ENCODE data around the gene TMEM139. TPM values are rescaled to one million over a fixed set of nuclear protein-coding genes. Genes with fewer than 3 reads are reported as not detected.
A peak's percentile ranks its signal among the peaks of the same experiment; 100 is the strongest.

TMEM139 gene
- 100 to 1,000 TPM in 1 of 4 donors, 10 to 100 TPM in 3; 46.4 to 127 (median 52.2) TPM for total RNA-seq

DNA sequence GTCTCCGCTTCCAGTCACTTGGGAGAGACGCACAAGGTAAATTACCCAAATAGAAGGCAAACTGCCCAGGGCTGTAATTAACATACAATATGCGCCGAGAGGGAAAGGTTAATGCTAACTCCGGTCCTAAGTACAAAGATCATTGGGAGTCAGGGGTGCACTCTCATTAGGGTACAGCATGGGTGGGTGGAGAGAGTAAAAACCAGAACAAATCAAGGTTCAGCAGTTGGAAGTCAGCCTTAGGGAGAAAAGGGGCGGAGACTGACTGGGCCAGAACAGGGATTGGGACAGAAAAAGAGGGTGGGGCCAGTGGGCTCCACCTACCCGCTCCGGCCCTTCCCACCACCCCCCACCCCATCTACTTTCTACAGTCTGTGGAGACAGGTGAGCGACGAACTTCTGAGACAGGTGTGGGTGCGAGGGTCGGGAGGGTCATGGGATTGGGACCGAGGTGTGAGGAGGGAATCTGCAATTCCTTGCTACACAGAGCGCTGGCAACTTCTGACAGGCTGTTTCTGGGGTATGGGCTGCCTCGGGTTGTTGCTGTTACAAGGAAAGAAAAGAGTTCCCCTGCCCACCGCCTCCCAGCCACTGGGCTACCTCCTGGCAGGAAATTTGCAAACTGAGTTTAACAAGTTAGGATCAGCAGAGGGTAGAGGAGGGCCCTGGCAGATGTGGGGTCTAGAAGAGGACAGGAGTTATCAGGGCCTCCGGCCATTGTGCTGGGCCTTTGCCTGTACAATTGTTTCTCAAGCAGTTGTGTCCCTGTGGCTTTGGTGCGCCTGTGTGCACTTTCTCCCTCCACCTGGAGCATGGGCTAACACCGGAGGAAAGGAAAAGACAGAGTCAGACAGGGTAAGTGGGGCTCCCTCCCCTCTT, at the start of gene TMEM139:
TMEM139 (plus strand) TSS at position 368 of the 879 bp plus-strand sequence. CDS start 1,000 bp downstream, outside the sequence.
- TF ChIP-seq, protein P1, sequence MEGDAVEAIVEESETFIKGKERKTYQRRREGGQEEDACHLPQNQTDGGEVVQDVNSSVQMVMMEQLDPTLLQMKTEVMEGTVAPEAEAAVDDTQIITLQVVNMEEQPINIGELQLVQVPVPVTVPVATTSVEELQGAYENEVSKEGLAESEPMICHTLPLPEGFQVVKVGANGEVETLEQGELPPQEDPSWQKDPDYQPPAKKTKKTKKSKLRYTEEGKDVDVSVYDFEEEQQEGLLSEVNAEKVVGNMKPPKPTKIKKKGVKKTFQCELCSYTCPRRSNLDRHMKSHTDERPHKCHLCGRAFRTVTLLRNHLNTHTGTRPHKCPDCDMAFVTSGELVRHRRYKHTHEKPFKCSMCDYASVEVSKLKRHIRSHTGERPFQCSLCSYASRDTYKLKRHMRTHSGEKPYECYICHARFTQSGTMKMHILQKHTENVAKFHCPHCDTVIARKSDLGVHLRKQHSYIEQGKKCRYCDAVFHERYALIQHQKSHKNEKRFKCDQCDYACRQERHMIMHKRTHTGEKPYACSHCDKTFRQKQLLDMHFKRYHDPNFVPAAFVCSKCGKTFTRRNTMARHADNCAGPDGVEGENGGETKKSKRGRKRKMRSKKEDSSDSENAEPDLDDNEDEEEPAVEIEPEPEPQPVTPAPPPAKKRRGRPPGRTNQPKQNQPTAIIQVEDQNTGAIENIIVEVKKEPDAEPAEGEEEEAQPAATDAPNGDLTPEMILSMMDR (IDR thresholded peaks at IDR 0.05) = no peak
- TF ChIP-seq EP300 (IDR thresholded peaks at IDR 0.05; ENCODE audit: low read depth) = no peak
- TF ChIP-seq POLR2A (IDR thresholded peaks at IDR 0.05) = peak; percentile 48
- TF ChIP-seq POLR2AphosphoS5 (IDR thresholded peaks at IDR 0.05) = peak in 1 of 3 donors; percentile 34
- H3K27ac ChIP-seq = peak within 1 kb of the TSS; percentile 83 to 86 (median 86)
- peak; percentile 85 for DNase-seq
- intact Hi-C loops (cut with DNase I; ENCODE audit: low total_unique reads) = no loop called here
- peaks cover 3 to 64% (median 43%) of the 10 kb centered on the region in 4 donors for H3K4me1 ChIP-seq
- H3K9me3 ChIP-seq = no peaks in the 10 kb centered on the region
- no peaks in the 10 kb centered on the region for H3K27me3 ChIP-seq
- WGBS, 2 donors (ENCODE audit: low coverage in 1 of 2) = 44 to 51% methylated on average over 4 to 19 of the region's 19 CpGs
- peak within 1 kb of the TSS in 3 of 4 donors; percentile 7 to 34 (median 14) for H3K4me3 ChIP-seq
- H3K36me3 ChIP-seq = no peaks in the 10 kb centered on the region
- in situ Hi-C loops (cut with MboI; ENCODE audit: low pct_ligation_motif_present in 1 of 4, low pct_unique_long_range_greater_than_20kb in 1 of 4, low sequenced_read_pairs in 3 of 4) = no loop called here

DNA sequence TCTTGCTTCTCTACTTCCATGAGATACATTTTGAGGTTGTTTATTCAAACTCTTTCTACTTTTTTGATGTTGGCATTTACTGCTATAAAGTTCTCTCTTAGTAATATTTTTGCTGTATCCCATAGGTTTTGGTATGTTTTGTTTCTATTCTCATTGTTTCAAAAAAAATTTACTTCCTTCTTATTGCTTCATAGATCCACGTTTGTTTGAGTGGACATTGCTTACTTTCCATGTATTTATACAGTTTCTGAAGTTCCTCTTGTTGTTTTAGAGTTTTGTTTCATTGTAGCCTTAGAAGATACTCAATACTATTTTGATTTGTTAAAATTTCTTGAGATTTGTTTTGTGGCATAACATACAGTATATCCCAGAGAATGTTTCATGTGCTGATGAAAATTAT, 49.2 kb upstream of the TMEM139 start:
- Histone ChIP-seq H3K4me3 (no peak overlapping the region), H3K9me3 (peaks cover 0 to 4% of the 10 kb centered on the region in 2 donors), H3K27me3 (no peaks in the 10 kb centered on the region), H3K27ac (no peak overlapping the region), H3K4me1 (peaks cover 0 to under 1% (median 0%) of the 10 kb centered on the region in 4 donors), H3K36me3 (no peaks in the 10 kb centered on the region)
- in situ Hi-C loops (cut with MboI; ENCODE audit: low pct_ligation_motif_present in 1 of 4, low pct_unique_long_range_greater_than_20kb in 1 of 4, low sequenced_read_pairs in 3 of 4) (loop anchor here in 1 of 4 donors (10.0 kb wide), 1 partner anchor 259 kb away; no protein-coding TSS in a partner anchor), intact Hi-C loops (cut with DNase I; ENCODE audit: low total_unique reads) (no loop called here)
- DNase-seq = no peak
- TF ChIP-seq EP300 (IDR thresholded peaks at IDR 0.05; ENCODE audit: low read depth) (no peak), POLR2AphosphoS5 (IDR thresholded peaks at IDR 0.05) (no peak), POLR2A (IDR thresholded peaks at IDR 0.05) (no peak)
- TF ChIP-seq, protein P1 (IDR thresholded peaks at IDR 0.05) = no peak
- 27 to 34% methylated on average over 1 of the region's 1 CpG for WGBS, 2 donors (ENCODE audit: low coverage in 1 of 2)

DNA sequence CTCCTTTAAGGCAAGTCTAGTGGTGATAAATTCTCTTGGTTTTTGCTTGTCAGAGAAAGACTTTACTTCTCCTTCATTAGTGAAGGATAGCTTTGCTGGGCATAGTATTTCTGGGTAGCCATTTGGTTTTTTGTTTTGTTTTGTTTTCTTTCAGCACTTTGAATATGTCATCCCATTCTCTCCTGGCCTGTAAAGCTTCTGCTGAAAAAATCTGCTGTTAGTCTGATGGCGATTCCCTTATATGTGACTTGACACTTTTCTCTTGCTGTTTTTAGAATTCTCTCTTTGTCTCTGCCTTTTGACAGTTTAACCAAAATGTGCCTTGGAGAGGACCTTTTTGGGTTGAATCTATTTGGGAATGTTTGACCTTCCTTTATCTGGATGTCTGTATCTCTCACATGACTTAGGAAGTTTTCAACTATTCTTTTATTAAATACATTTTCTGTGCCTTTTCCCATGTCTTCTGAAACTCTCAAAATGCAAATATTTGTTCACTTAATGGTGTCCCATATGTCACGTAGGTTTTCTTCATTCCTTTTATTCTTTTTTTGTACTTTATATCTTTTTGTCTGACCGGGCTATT, 48.3 kb upstream of the TMEM139 start:
- Histone ChIP-seq H3K36me3 (no peaks in the 10 kb centered on the region), H3K4me1 (peaks cover 0 to 6% (median 0%) of the 10 kb centered on the region in 4 donors), H3K27ac (no peak overlapping the region), H3K4me3 (no peak overlapping the region), H3K9me3 (peaks cover 0 to 4% of the 10 kb centered on the region in 2 donors), H3K27me3 (no peaks in the 10 kb centered on the region)
- DNase-seq = no peak
- TF ChIP-seq POLR2AphosphoS5 (IDR thresholded peaks at IDR 0.05) (no peak), POLR2A (IDR thresholded peaks at IDR 0.05) (no peak)
- WGBS, 2 donors (ENCODE audit: low coverage in 1 of 2) = 69 to 88% methylated on average over 2 to 3 of the region's 3 CpGs
- in situ Hi-C loops (cut with MboI; ENCODE audit: low pct_ligation_motif_present in 1 of 4, low pct_unique_long_range_greater_than_20kb in 1 of 4, low sequenced_read_pairs in 3 of 4) = loop anchor here in 1 of 4 donors (10.0 kb wide), 1 partner anchor 258 kb away; no protein-coding TSS in a partner anchor
- intact Hi-C loops (cut with DNase I; ENCODE audit: low total_unique reads) = no loop called here

DNA sequence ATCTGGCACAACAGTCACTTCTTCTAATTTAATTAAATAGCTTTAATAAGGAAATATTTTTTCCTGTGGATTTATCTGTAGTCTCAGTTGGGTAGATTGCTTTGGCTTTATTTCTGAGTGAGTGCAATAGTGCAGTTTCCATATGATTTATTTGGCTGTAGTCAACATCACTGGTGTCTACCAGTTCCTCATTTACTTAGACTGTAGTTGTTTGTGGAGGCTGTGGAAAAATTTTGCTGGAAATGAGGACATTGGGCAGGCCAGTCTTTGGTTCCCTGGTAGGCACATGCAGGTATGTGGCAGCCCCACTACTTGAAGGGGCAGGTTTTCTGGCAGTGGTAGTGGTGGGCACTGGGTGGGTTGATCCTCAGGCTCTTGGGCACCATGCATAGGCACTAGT, 47.4 kb upstream of the TMEM139 start:
- intact Hi-C loops (cut with DNase I; ENCODE audit: low total_unique reads) = no loop called here
- Histone ChIP-seq H3K4me1 (peaks cover 0 to 6% (median 0%) of the 10 kb centered on the region in 4 donors), H3K9me3 (peaks cover 0 to 4% of the 10 kb centered on the region in 2 donors), H3K27ac (peak overlapping the region in 1 of 4 donors; percentile 9), H3K36me3 (no peaks in the 10 kb centered on the region), H3K27me3 (no peaks in the 10 kb centered on the region), H3K4me3 (no peak overlapping the region)
- DNase-seq = no peak
- TF ChIP-seq, protein P1 (IDR thresholded peaks at IDR 0.05) = no peak
- TF ChIP-seq POLR2A (IDR thresholded peaks at IDR 0.05) = no peak
- no peak for TF ChIP-seq POLR2AphosphoS5 (IDR thresholded peaks at IDR 0.05)
- no peak for TF ChIP-seq EP300 (IDR thresholded peaks at IDR 0.05; ENCODE audit: low read depth)
- in situ Hi-C loops (cut with MboI; ENCODE audit: low pct_ligation_motif_present in 1 of 4, low pct_unique_long_range_greater_than_20kb in 1 of 4, low sequenced_read_pairs in 3 of 4) = loop anchor here in 1 of 4 donors (10.0 kb wide), 1 partner anchor 257 kb away; no protein-coding TSS in a partner anchor

Data from transverse colon (tissue), 4 donors.